Measurements from ENCODE around the gene ASCC1. TPM values are rescaled to one million over a fixed set of nuclear protein-coding genes. Genes with fewer than 3 reads are reported as not detected.

The ASCC1 gene
- total and polyA plus RNA-seq, 2 experiments from 2014 or later, result 13.7 to 37.2 TPM

DNA sequence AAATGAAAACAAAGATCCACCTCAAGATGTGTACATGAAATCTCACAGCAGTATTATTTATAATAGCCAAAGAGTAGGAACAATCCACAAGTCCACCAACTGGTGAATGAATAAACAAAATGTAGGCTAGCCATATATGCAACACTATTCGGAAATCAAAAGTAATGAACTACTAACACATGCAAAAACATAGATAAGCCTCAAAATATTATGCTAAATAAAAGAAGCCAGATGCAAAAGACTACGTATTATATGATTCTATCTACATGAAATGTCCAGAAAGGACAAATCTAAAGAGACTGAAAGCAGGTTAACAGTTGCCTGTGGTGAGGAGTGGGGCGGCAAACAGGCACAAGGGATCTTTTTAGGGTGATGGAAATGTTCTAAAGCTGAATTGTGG lies 49.0 kb downstream of the ASCC1 start (continued):
- no peak for TF ChIP-seq EZH2 (IDR thresholded peaks at IDR 0.05; ENCODE audit: low read depth, unreplicated experiment)

DNA sequence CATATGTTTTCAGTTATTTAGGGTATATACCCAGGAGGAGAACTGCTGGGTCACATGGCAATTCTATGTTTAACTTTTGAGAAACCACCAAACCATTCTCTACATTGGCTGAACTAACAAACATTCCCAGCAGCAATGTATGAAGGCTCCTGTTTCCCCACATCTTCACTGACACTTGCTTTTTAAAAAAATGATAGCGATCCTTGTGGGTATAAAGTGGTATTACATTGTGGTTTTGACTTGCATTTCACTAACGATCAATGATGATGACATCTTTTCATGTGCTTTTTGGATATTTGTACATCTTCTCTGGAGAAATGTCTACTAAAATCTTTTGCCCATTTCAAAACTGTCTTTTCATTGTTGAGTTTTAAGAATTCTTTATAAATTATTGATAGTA lies 51.5 kb downstream of the ASCC1 start:
- Histone ChIP-seq H3K4me2 (no peak overlapping the region), H4K20me1 (replicated peaks; ENCODE audit: insufficient read depth) (no peaks in the 10 kb centered on the region), H2AFZ (no peak overlapping the region), H3K27me3 (ENCODE audit: insufficient read depth) (no peaks in the 10 kb centered on the region), H3K4me1 (ENCODE audit: insufficient read depth) (no peaks in the 10 kb centered on the region), H3K27ac (ENCODE audit: low read depth) (no peak overlapping the region), H3F3A (replicated peaks; ENCODE audit: low read depth) (no peaks in the 10 kb centered on the region), H3K4me3 (no peak overlapping the region), H3K36me3 (ENCODE audit: insufficient read depth) (no peaks in the 10 kb centered on the region), H3K9me2 (ENCODE audit: insufficient read depth) (no peaks in the 10 kb centered on the region), H3K79me2 (replicated peaks; ENCODE audit: insufficient read depth) (no peaks in the 10 kb centered on the region)
- Mint-ChIP-seq H3K4me1 (no peaks in the 10 kb centered on the region), H3K27me3 (ENCODE audit: insufficient read depth, low read depth, poor library complexity) (peaks cover 1% of the 10 kb centered on the region), H3K27ac (no peak overlapping the region), H3K9me3 (no peaks in the 10 kb centered on the region), H3K36me3 (ENCODE audit: low read depth) (peaks cover 6% of the 10 kb centered on the region; the same call in 1 of the 3 replicates), H3K4me3 (no peak overlapping the region)
- TF ChIP-seq, protein P1, sequence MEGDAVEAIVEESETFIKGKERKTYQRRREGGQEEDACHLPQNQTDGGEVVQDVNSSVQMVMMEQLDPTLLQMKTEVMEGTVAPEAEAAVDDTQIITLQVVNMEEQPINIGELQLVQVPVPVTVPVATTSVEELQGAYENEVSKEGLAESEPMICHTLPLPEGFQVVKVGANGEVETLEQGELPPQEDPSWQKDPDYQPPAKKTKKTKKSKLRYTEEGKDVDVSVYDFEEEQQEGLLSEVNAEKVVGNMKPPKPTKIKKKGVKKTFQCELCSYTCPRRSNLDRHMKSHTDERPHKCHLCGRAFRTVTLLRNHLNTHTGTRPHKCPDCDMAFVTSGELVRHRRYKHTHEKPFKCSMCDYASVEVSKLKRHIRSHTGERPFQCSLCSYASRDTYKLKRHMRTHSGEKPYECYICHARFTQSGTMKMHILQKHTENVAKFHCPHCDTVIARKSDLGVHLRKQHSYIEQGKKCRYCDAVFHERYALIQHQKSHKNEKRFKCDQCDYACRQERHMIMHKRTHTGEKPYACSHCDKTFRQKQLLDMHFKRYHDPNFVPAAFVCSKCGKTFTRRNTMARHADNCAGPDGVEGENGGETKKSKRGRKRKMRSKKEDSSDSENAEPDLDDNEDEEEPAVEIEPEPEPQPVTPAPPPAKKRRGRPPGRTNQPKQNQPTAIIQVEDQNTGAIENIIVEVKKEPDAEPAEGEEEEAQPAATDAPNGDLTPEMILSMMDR (conservative IDR thresholded peaks at IDR 0.05; ENCODE audit: low read depth in 2 of 2), result peak in 1 of 2 experiments; percentile 42; a peak in 2 of 4 replicates
- TF ChIP-seq POLR2AphosphoS5 (IDR thresholded peaks at IDR 0.05; ENCODE audit: low read depth), result no peak
- DNase-seq (ENCODE audit: low spot score), result no peak
- no peak for ATAC-seq

DNA sequence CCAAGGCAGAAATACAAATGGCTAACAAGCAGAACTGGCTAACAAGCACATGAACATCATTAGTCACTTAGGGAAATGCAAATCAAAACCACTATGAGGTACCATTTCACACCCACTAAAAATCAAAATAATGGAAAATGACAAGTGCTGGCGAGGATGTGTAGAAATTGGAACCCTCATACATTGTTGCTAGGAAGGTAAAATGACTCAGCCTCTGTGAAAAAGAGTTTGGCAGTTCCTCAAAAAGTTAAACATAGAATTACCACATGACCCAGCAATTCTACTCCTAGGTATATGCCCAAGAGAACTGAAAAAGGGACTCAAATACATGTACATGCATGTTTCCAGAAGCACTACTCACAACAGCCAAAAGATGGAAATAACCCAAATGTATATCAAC lies 53.1 kb downstream of the ASCC1 start:
- no peak for DNase-seq (ENCODE audit: low spot score)
- Histone ChIP-seq H3K27me3 (ENCODE audit: insufficient read depth) (no peaks in the 10 kb centered on the region), H3K4me3 (no peak overlapping the region), H3K27ac (ENCODE audit: low read depth) (no peak overlapping the region), H4K20me1 (replicated peaks; ENCODE audit: insufficient read depth) (no peaks in the 10 kb centered on the region), H3F3A (replicated peaks; ENCODE audit: low read depth) (no peaks in the 10 kb centered on the region), H3K4me1 (ENCODE audit: insufficient read depth) (no peaks in the 10 kb centered on the region), H3K79me2 (replicated peaks; ENCODE audit: insufficient read depth) (no peaks in the 10 kb centered on the region), H3K36me3 (ENCODE audit: insufficient read depth) (no peaks in the 10 kb centered on the region), H3K4me2 (no peak overlapping the region), H3K9me2 (ENCODE audit: insufficient read depth) (no peaks in the 10 kb centered on the region), H2AFZ (no peak overlapping the region)
- no peaks in the 10 kb centered on the region for H3K4me1 Mint-ChIP-seq
- H3K27me3 Mint-ChIP-seq (ENCODE audit: insufficient read depth, low read depth, poor library complexity), result peaks cover 1% of the 10 kb centered on the region
- ATAC-seq, result no peak
- H3K27ac Mint-ChIP-seq, result no peak overlapping the region
- H3K9me3 Mint-ChIP-seq, result no peaks in the 10 kb centered on the region
- peaks cover 6% of the 10 kb centered on the region; the same call in 1 of the 3 replicates for H3K36me3 Mint-ChIP-seq (ENCODE audit: low read depth)
- TF ChIP-seq, protein P1 (conservative IDR thresholded peaks at IDR 0.05; ENCODE audit: low read depth in 2 of 2), result no peak
- TF ChIP-seq EZH2 (IDR thresholded peaks at IDR 0.05; ENCODE audit: low read depth, unreplicated experiment) (no peak), CREB1 (CRISPR knock-in tag; IDR thresholded peaks at IDR 0.05; ENCODE audit: low read depth) (no peak), JUNB (IDR thresholded peaks at IDR 0.05; ENCODE audit: unreplicated experiment) (no peak), POLR2AphosphoS5 (IDR thresholded peaks at IDR 0.05; ENCODE audit: low read depth) (no peak), STAT1 (IDR thresholded peaks at IDR 0.05; ENCODE audit: unreplicated experiment) (no peak)
- TF ChIP-seq, protein P2, sequence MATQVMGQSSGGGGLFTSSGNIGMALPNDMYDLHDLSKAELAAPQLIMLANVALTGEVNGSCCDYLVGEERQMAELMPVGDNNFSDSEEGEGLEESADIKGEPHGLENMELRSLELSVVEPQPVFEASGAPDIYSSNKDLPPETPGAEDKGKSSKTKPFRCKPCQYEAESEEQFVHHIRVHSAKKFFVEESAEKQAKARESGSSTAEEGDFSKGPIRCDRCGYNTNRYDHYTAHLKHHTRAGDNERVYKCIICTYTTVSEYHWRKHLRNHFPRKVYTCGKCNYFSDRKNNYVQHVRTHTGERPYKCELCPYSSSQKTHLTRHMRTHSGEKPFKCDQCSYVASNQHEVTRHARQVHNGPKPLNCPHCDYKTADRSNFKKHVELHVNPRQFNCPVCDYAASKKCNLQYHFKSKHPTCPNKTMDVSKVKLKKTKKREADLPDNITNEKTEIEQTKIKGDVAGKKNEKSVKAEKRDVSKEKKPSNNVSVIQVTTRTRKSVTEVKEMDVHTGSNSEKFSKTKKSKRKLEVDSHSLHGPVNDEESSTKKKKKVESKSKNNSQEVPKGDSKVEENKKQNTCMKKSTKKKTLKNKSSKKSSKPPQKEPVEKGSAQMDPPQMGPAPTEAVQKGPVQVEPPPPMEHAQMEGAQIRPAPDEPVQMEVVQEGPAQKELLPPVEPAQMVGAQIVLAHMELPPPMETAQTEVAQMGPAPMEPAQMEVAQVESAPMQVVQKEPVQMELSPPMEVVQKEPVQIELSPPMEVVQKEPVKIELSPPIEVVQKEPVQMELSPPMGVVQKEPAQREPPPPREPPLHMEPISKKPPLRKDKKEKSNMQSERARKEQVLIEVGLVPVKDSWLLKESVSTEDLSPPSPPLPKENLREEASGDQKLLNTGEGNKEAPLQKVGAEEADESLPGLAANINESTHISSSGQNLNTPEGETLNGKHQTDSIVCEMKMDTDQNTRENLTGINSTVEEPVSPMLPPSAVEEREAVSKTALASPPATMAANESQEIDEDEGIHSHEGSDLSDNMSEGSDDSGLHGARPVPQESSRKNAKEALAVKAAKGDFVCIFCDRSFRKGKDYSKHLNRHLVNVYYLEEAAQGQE (IDR thresholded peaks at IDR 0.05; ENCODE audit: unreplicated experiment), result no peak
- no peak overlapping the region for H3K4me3 Mint-ChIP-seq

All from GM23338 (cell line).